Mesenchymal stem cell (in vitro differentiated cells and primary cell): ENCODE measurements around the gene C1D.
A peak's percentile ranks its signal among the peaks of the same experiment; 100 is the strongest.

Experiments used
- DNase-seq: peaks from one replicate; pipeline ENCODE4 v3.0.0-alpha.2; 2013
- H2AFZ ChIP-seq: one replicate; pipeline ENCODE4 v1.6.1; 2013; ENCODE audit warnings: low read depth, mild to moderate bottlenecking, control low read depth, inconsistent platforms, low read length, moderate library complexity
- H2AK5ac ChIP-seq: 2 replicates; pipeline ENCODE4 v1.6.1; 2013; ENCODE audit warnings: low read length, moderate library complexity, mild to moderate bottlenecking, inconsistent platforms; ENCODE audit not compliant: severe bottlenecking
- H2BK120ac ChIP-seq: one replicate; pipeline ENCODE4 v1.6.1; 2013; ENCODE audit warnings: low read depth, mild to moderate bottlenecking, inconsistent platforms, low read length, moderate library complexity
- H2BK12ac ChIP-seq, 2 experiments: one replicate each; pipeline ENCODE4 v1.6.1; 2013; ENCODE audit warnings: inconsistent platforms in 2 of 2, low read length in 2 of 2, mild to moderate bottlenecking in 2 of 2, moderate library complexity in 2 of 2, control low read depth in 1 of 2
- H2BK15ac ChIP-seq: one replicate; pipeline ENCODE4 v1.6.1; 2013; ENCODE audit warnings: mild to moderate bottlenecking, low read depth, inconsistent platforms; ENCODE audit not compliant: poor library complexity, severe bottlenecking
- H2BK5ac ChIP-seq: 2 replicates; pipeline ENCODE4 v1.6.1; 2013; ENCODE audit warnings: low read depth, mild to moderate bottlenecking, low read length, control low read depth, inconsistent platforms; ENCODE audit not compliant: poor library complexity, severe bottlenecking
- H3K14ac ChIP-seq, 2 experiments: one replicate each; pipeline ENCODE4 v1.6.1; 2013; ENCODE audit warnings: inconsistent platforms in 2 of 2, low read length in 2 of 2, control low read depth in 1 of 2, mild to moderate bottlenecking in 1 of 2, moderate library complexity in 1 of 2
- H3K18ac ChIP-seq, 2 experiments: one replicate each; pipeline ENCODE4 v1.6.1; 2013; ENCODE audit warnings: inconsistent platforms in 2 of 2, low read length in 2 of 2, control low read depth in 1 of 2, low read depth in 1 of 2, mild to moderate bottlenecking in 1 of 2
- H3K23ac ChIP-seq, 2 experiments: one replicate each; pipeline ENCODE4 v1.6.1; 2013; ENCODE audit warnings: inconsistent platforms in 2 of 2, low read length in 2 of 2, mild to moderate bottlenecking in 2 of 2, moderate library complexity in 2 of 2, control low read depth in 1 of 2
- H3K27ac ChIP-seq: 2 replicates; pipeline ENCODE4 v1.5.1; 2013; ENCODE audit warnings: mild to moderate bottlenecking, moderate library complexity, low read length, control low read depth, inconsistent platforms; ENCODE audit not compliant: poor library complexity, severe bottlenecking
- H3K27me3 ChIP-seq, 2 experiments: 2 replicates each; pipeline versions ENCODE4 v1.6.1 to v1.7.0; 2013; ENCODE audit warnings: low read length in 2 of 2, mild to moderate bottlenecking in 2 of 2, moderate library complexity in 2 of 2, control low read depth in 1 of 2, inconsistent platforms in 1 of 2; ENCODE audit not compliant: control insufficient read depth in 1 of 2, insufficient read depth in 1 of 2
- H3K36me3 ChIP-seq, 2 experiments: 2 replicates each; pipeline versions ENCODE4 v1.6.1 to v1.7.0; 2013; ENCODE audit warnings: low read length in 2 of 2, control low read depth in 1 of 2, inconsistent platforms in 1 of 2, low read depth in 1 of 2, mild to moderate bottlenecking in 1 of 2; ENCODE audit not compliant: insufficient read depth in 2 of 2, control insufficient read depth in 1 of 2
- H3K4ac ChIP-seq, 2 experiments: one replicate each; pipeline ENCODE4 v1.6.1; 2013; ENCODE audit warnings: inconsistent platforms in 2 of 2, low read length in 2 of 2, mild to moderate bottlenecking in 2 of 2, moderate library complexity in 2 of 2, control low read depth in 1 of 2, low read depth in 1 of 2
- H3K4me1 ChIP-seq: 2 replicates; pipeline ENCODE4 v1.6.1; 2013; ENCODE audit warnings: low read depth, low read length, control low read depth; ENCODE audit not compliant: control insufficient read depth, insufficient read depth
- H3K4me2 ChIP-seq: 2 replicates; pipeline ENCODE4 v1.6.1; 2013; ENCODE audit warnings: low read length, mild to moderate bottlenecking, inconsistent platforms; ENCODE audit not compliant: poor library complexity, severe bottlenecking
- H3K4me3 ChIP-seq, 2 experiments: 2 replicates each; pipeline versions ENCODE4 v1.5.1 to v1.7.0; 2013; ENCODE audit warnings: low read length in 2 of 2, mild to moderate bottlenecking in 2 of 2, control low read depth in 1 of 2, low read depth in 1 of 2; ENCODE audit not compliant: insufficient read depth in 1 of 2
- H3K79me1 ChIP-seq: replicated peaks from 2 replicates; pipeline ENCODE4 v1.6.1; 2013; ENCODE audit warnings: mild to moderate bottlenecking, control low read depth, low read length, inconsistent platforms; ENCODE audit not compliant: poor library complexity, severe bottlenecking
- H3K9ac ChIP-seq: 2 replicates; pipeline ENCODE4 v1.7.0; 2013; ENCODE audit warnings: mild to moderate bottlenecking, low read length, moderate library complexity
- H3K9me3 ChIP-seq: 2 replicates; pipeline ENCODE4 v1.7.0; 2013; ENCODE audit warnings: mild to moderate bottlenecking, low read length; ENCODE audit not compliant: control insufficient read depth
- H4K8ac ChIP-seq: one replicate; pipeline ENCODE4 v1.6.1; 2013; ENCODE audit warnings: inconsistent platforms, mild to moderate bottlenecking, low read length, moderate library complexity
- H4K91ac ChIP-seq: one replicate; pipeline ENCODE4 v1.6.1; 2013; ENCODE audit warnings: mild to moderate bottlenecking, low read length, inconsistent platforms
- WGBS: methylation state at CpG from one replicate; pipeline ENCODE4 v1.1.7; 2013; ENCODE audit warnings: mixed read lengths; 5-methylcytosine and 5-hydroxymethylcytosine counted together

Gene C1D

GRCh38 chr2:68043695-68044094 is 19.1 kb downstream of the C1D start:
- Histone ChIP-seq H3K4me3 (no peak overlapping the region), H2AK5ac (peak overlapping the region; percentile 58), H2BK15ac (no peak overlapping the region), H3K4me2 (no peak overlapping the region), H3K9ac (peak overlapping the region; percentile 48), H4K91ac (no peak overlapping the region), H4K8ac (peak overlapping the region; percentile 72), H3K27me3 (no peaks in the 10 kb centered on the region), H2BK5ac (no peak overlapping the region), H3K79me1 (peaks cover 6% of the 10 kb centered on the region), H2AFZ (no peak overlapping the region), H3K23ac (no peak overlapping the region), H3K27ac (no peak overlapping the region), H2BK12ac (peak overlapping the region in 1 of 2 experiments; percentile 38), H3K18ac (peak overlapping the region in 1 of 2 experiments; percentile 84), H3K36me3 (peaks cover 0 to 27% of the 10 kb centered on the region in 2 experiments), H3K4ac (peak overlapping the region in 1 of 2 experiments; percentile 49), H3K4me1 (no peaks in the 10 kb centered on the region), H2BK120ac (no peak overlapping the region), H3K9me3 (no peaks in the 10 kb centered on the region), H3K14ac (no peak overlapping the region)
- 60% methylated on average over 2 of the region's 3 CpGs for WGBS
- DNase-seq = no peak

DNA sequence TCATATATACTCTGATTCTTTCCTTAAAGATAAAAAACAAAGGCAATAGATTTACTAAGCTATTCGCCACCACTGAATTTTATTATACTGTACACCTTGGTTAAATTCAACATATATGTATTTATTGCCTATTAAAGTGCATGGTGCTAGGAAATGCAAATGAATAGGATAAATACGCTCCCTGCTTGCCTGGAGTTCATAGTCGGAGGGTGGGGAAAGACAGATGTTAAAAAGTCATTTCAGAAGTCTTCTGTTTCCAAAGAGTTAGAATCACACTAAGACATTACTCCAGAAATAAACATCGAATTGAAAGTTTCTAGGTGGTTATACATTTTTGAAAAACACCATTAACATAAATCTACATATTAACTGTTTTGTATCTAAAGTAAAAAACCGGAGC is 19.8 kb downstream of the C1D start:
- Histone ChIP-seq H3K9ac (no peak overlapping the region), H4K91ac (no peak overlapping the region), H3K4me3 (no peak overlapping the region), H2AK5ac (no peak overlapping the region), H3K9me3 (no peaks in the 10 kb centered on the region), H2AFZ (no peak overlapping the region), H4K8ac (no peak overlapping the region), H3K27me3 (no peaks in the 10 kb centered on the region), H2BK5ac (no peak overlapping the region), H3K14ac (no peak overlapping the region), H3K4me1 (no peaks in the 10 kb centered on the region), H2BK120ac (no peak overlapping the region), H3K36me3 (peaks cover 0 to 27% of the 10 kb centered on the region in 2 experiments), H2BK12ac (no peak overlapping the region), H3K4me2 (no peak overlapping the region), H3K27ac (no peak overlapping the region), H2BK15ac (no peak overlapping the region), H3K79me1 (peaks cover 6% of the 10 kb centered on the region), H3K4ac (no peak overlapping the region), H3K18ac (no peak overlapping the region), H3K23ac (no peak overlapping the region)
- no CpG with 5 or more reads among the region's 5 CpGs for WGBS
- no peak for DNase-seq

GRCh38 chr2:68041704-68042245 is 21.0 kb downstream of the C1D start:
- Histone ChIP-seq H3K4me1 (no peaks in the 10 kb centered on the region), H3K9ac (no peak overlapping the region), H3K18ac (no peak overlapping the region), H2BK5ac (no peak overlapping the region), H3K4me3 (no peak overlapping the region), H3K23ac (no peak overlapping the region), H3K14ac (no peak overlapping the region), H3K27ac (no peak overlapping the region), H3K79me1 (peaks cover 3% of the 10 kb centered on the region), H2AFZ (no peak overlapping the region), H3K4me2 (no peak overlapping the region), H3K36me3 (peaks cover 0 to 26% of the 10 kb centered on the region in 2 experiments), H4K91ac (no peak overlapping the region), H2BK12ac (no peak overlapping the region), H2BK120ac (no peak overlapping the region), H3K4ac (no peak overlapping the region), H2BK15ac (no peak overlapping the region), H3K9me3 (no peaks in the 10 kb centered on the region), H2AK5ac (no peak overlapping the region), H4K8ac (no peak overlapping the region), H3K27me3 (no peaks in the 10 kb centered on the region)
- no peak for DNase-seq

- Histone ChIP-seq H2BK15ac (no peak overlapping the region), H4K91ac (no peak overlapping the region), H3K23ac (no peak overlapping the region), H3K9ac (no peak overlapping the region), H3K4me2 (no peak overlapping the region), H3K4me1 (no peaks in the 10 kb centered on the region), H2BK5ac (no peak overlapping the region), H2AK5ac (no peak overlapping the region), H4K8ac (no peak overlapping the region), H3K9me3 (no peaks in the 10 kb centered on the region), H2BK12ac (no peak overlapping the region), H3K79me1 (peaks cover 3% of the 10 kb centered on the region), H2AFZ (no peak overlapping the region), H3K18ac (no peak overlapping the region), H2BK120ac (no peak overlapping the region), H3K4me3 (no peak overlapping the region), H3K14ac (no peak overlapping the region), H3K36me3 (peaks cover 0 to 15% of the 10 kb centered on the region in 2 experiments), H3K27ac (no peak overlapping the region), H3K4ac (no peak overlapping the region), H3K27me3 (no peaks in the 10 kb centered on the region)
- DNase-seq = no peak
- 100% methylated on average over 1 of the region's 3 CpGs for WGBS
These were observed 22.7 kb downstream of the C1D start for GRCh38 chr2:68040078-68040477.
